Right lobe of liver (tissue), 6 donors: ENCODE measurements around the gene MRPL18. TPM values are rescaled to one million over a fixed set of nuclear protein-coding genes. Genes with fewer than 3 reads are reported as not detected.
"Not testable (repeated sequence)": the region's sequence is repeated elsewhere in the genome, so short reads cannot be mapped to it uniquely, and the experiment has no call there.

ENCODE experiments used
- ATAC-seq, 4 donors: fragments of 200-7000 bp; cut with Tn5 transposase; one replicate each; pipeline ENCODE4 v1.9.1; 2020; ENCODE audit warnings: mild to moderate bottlenecking in 4 of 4, moderate library complexity in 4 of 4
- DNase-seq, 3 donors: peaks; one replicate each; pipeline ENCODE4 v3.0.0-alpha.2; 2020
- H3K27ac ChIP-seq, 3 donors: fragments of 200-600 bp; one replicate each; pipeline ENCODE4 v1.8.0; 2022
- H3K27me3 ChIP-seq, 2 donors: fragments of 200-600 bp; one replicate each; pipeline ENCODE4 v1.8.0; 2022
- H3K36me3 ChIP-seq, 4 donors: fragments of 200-600 bp; sonication (generic) in 1 of 4; one replicate each; pipeline versions ENCODE4 v1.5.1 to v1.8.0; 2017 to 2022; ENCODE audit warnings: control low read depth in 1 of 4
- H3K4me1 ChIP-seq, 4 donors: fragments of 200-600 bp; sonication (generic) in 1 of 4; one replicate each; pipeline versions ENCODE4 v1.5.1 to v1.8.0; 2017 to 2022; ENCODE audit warnings: control low read depth in 1 of 4
- H3K4me3 ChIP-seq, 3 donors: fragments of 200-600 bp; one replicate each; pipeline ENCODE4 v1.8.0; 2022
- H3K9me3 ChIP-seq, 4 donors: fragments of 200-600 bp; sonication (generic) in 1 of 4; one replicate each; pipeline versions ENCODE4 v1.5.1 to v1.8.0; 2017 to 2022; ENCODE audit warnings: control low read depth in 1 of 4
- POLR2A ChIP-seq: fragments of 450-650 bp; IDR thresholded peaks from one replicate; pipeline ENCODE4 v1.6.1; 2017; ENCODE audit warnings: antibody characterized with exemption, mild to moderate bottlenecking
- WGBS: methylation state at CpG from one replicate; pipeline ENCODE4 v1.1.6; 2018; ENCODE audit warnings: low coverage, low lambda C conversion rate; ENCODE audit not compliant: insufficient coverage; ENCODE audit errors: missing lambda C conversion rate; 5-methylcytosine and 5-hydroxymethylcytosine counted together
- intact Hi-C, 2 donors: fragments of 100-400 bp; cut with DNase I; formaldehyde crosslinking; loops; one replicate each; pipeline versions ENCODE4 v1.11.2 to v1.14.1; 2022
- total RNA-seq, 6 experiments: library from RNA; depleted of rRNA in 2 of 6; stranded (reverse); fragments of >200 nt in 2 of 6; fragmentation: NEBNext Ultra II Directional in 3 of 6; extraction: Animal tissue kit (Norgen Biotek cat#: 25700) in 3 of 6; gene quantifications; one replicate each; pipeline versions ENCODE4 v1.1.0 to v1.2.4, GENCODE V29; 2016 to 2023
- TF ChIP-seq, protein P1 (sequence below), 4 donors: fragments of 200-600 bp in 3 of 4; fragments of 450-650 bp in 1 of 4; IDR thresholded peaks; one replicate each; pipeline versions ENCODE4 v1.5.1 to v1.8.0; 2016 to 2022; ENCODE audit warnings: antibody characterized with exemption in 4 of 4, mild to moderate bottlenecking in 2 of 4
- donor health status: DM: no; HTN: yes; CAD: no.
- donor health status: DM: no; HTN: no; CAD: no.
- donor health status: DM: no; HTN: no; CAD: no.
- donor health status: DM: no; HTN: yes; CAD: no.
- donor health status: DM: no; HTN: yes; CAD: no.

Gene MRPL18
- total RNA-seq, 6 experiments from 2014 or later: 26.6 to 78.5 (median 43.1) TPM

DNA sequence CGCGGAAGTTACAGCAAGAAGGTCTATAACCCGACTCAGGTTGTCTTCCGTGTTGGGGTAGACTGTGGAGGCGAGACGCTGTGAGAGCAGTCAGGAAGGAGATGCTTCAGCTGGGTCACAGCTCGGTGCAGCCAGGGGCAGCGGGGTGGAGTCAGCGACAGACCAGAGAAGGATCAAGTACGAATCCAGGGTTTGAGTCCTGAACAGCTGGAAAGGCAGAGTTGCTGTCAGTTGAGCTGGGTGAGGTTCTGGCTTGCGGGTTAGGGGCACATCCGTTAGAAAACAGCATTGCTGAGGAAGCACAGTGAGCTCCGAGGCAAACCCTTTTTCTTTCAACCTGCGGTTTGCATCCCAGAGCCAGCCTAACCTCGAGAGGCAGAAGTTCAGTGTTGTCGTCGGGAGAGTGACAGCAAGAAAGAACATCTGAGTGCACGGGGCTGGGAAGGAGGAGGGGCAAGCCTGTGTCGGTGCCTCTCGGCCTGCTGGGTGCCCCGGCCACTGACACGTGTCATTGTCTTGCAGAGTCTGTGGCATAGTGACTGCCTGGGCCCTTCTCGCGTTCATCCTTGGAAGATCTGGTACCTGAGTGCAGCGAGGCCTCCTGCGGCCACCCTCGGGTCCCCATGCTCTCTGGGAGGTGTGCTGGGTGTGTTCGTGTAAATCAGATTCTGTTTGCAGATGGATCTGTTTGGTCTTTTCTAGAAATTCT, 29.8 kb downstream of the MRPL18 start:
- Histone ChIP-seq H3K4me3 (no peak overlapping the region), H3K36me3 (no peaks in the 10 kb centered on the region), H3K9me3 (no peaks in the 10 kb centered on the region), H3K27ac (no peak overlapping the region), H3K4me1 (no peaks in the 10 kb centered on the region), H3K27me3 (no peaks in the 10 kb centered on the region)
- intact Hi-C loops: no loop called here
- TF ChIP-seq, protein P1, sequence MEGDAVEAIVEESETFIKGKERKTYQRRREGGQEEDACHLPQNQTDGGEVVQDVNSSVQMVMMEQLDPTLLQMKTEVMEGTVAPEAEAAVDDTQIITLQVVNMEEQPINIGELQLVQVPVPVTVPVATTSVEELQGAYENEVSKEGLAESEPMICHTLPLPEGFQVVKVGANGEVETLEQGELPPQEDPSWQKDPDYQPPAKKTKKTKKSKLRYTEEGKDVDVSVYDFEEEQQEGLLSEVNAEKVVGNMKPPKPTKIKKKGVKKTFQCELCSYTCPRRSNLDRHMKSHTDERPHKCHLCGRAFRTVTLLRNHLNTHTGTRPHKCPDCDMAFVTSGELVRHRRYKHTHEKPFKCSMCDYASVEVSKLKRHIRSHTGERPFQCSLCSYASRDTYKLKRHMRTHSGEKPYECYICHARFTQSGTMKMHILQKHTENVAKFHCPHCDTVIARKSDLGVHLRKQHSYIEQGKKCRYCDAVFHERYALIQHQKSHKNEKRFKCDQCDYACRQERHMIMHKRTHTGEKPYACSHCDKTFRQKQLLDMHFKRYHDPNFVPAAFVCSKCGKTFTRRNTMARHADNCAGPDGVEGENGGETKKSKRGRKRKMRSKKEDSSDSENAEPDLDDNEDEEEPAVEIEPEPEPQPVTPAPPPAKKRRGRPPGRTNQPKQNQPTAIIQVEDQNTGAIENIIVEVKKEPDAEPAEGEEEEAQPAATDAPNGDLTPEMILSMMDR (IDR thresholded peaks at IDR 0.05): no peak
- TF ChIP-seq POLR2A: no peak
- DNase-seq (no peak), ATAC-seq (peak in 2 of 4 donors; percentile 7 to 17)
- 67% methylated on average over 14 of the region's 28 CpGs for WGBS

DNA sequence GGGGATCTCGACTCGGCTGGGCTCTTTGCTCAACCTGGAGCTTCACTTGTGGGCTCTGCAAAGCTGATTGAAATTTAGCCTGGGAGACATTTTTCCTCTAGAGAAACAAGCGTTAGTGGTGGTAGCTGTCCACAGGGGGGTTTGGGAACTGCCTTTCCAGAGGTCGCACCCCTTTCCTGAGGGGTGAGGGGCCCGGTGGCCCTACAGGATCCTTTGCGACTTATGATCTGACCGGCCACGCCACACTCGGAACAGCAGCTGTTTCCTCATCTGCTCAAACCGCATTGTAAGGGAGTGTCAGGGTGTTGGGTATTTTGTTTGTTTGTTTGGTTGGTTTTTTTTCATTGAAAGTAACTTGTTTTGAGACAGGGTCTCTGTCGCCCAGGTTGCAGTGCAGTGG, 30.9 kb downstream of the MRPL18 start:
- no peaks in the 10 kb centered on the region for H3K9me3 ChIP-seq
- H3K36me3 ChIP-seq: no peaks in the 10 kb centered on the region
- H3K4me3 ChIP-seq: no peak overlapping the region
- H3K27me3 ChIP-seq: no peaks in the 10 kb centered on the region
- 57% methylated on average over 9 of the region's 11 CpGs for WGBS
- no peaks in the 10 kb centered on the region for H3K4me1 ChIP-seq
- ATAC-seq (no peak), DNase-seq (no peak)
- intact Hi-C loops: no loop called here
- TF ChIP-seq POLR2A: no peak
- TF ChIP-seq, protein P1 (IDR thresholded peaks at IDR 0.05): no peak
- no peak overlapping the region for H3K27ac ChIP-seq

DNA sequence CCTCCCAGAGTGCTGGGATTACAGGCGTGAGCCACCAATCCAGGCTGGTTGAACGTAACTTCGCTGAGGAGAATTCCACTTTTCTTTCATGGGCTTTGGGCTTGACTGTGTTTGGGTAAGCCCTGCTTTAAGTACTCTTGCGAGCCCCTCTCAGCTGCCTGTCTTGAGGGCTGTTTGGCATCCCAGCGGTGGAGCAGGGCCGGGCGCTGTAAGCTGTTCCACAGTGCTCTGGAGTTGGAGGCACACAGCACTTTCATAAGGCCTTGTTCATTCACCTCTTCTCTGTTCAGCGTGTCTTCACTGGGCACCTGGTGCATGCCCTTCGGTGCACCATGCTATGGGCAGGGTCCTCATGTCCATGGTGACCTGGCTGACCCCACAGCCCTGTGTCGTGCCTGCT, 31.5 kb downstream of the MRPL18 start:
- no peaks in the 10 kb centered on the region for H3K27me3 ChIP-seq
- intact Hi-C loops: no loop called here
- ATAC-seq: no peak
- TF ChIP-seq, protein P1 (IDR thresholded peaks at IDR 0.05): no peak
- TF ChIP-seq POLR2A: no peak
- no peak overlapping the region for H3K27ac ChIP-seq
- DNase-seq: no peak
- WGBS: 90% methylated on average over 4 of the region's 10 CpGs
- H3K4me1 ChIP-seq: no peaks in the 10 kb centered on the region
- H3K36me3 ChIP-seq: no peaks in the 10 kb centered on the region
- H3K9me3 ChIP-seq: no peaks in the 10 kb centered on the region
- H3K4me3 ChIP-seq: no peak overlapping the region

DNA sequence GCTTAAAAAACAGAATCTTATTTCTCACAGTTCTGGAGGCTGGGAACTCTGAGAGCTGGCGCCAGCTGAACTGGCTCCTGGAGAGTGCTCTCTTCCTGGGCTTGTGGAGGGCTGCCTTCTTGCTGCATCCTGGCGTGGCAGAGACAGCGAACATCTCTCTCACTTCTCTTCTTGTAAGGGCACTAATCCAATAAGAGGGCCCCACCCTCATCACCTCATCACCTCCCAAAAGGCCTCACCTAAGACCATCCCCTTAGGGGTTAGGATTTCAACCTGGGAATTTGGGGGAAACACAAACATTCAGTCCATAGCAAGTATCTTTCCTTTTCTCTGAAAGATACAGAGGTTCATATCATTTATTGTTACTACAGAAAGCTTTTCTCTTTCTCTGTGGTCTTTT, 33.7 kb downstream of the MRPL18 start:
- Histone ChIP-seq H3K4me1 (no peaks in the 10 kb centered on the region), H3K27ac (no peak overlapping the region), H3K27me3 (no peaks in the 10 kb centered on the region), H3K9me3 (no peaks in the 10 kb centered on the region), H3K36me3 (no peaks in the 10 kb centered on the region), H3K4me3 (no peak overlapping the region)
- no peak for DNase-seq
- ATAC-seq: no peak
- TF ChIP-seq, protein P1 (IDR thresholded peaks at IDR 0.05): no peak
- TF ChIP-seq POLR2A: no peak
- WGBS: 89% methylated on average over 3 of the region's 3 CpGs
- intact Hi-C loops: no loop called here

DNA sequence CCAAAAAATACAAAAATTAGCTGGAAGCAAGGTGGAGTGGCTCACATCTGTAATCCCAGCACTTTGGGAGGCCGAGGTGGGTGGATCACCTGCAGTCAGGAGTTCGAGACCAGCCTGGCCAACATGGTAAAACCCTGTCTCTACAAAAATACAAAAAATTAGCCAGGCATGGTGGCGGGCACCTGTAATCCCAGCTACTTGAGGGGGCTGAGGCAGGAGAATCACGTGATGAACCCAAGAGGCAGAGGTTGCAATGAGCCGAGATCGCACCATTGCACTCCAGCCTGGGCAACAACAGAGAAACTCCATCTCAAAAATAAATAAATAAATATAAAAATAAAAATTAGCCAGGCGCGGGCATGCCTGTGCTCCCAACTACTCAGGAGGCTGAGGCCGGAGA, 34.4 kb downstream of the MRPL18 start:
- intact Hi-C loops, H3K9me3 ChIP-seq, H3K36me3 ChIP-seq, H3K27ac ChIP-seq, H3K4me3 ChIP-seq, H3K4me1 ChIP-seq, H3K27me3 ChIP-seq, ATAC-seq, DNase-seq: not testable (repeated sequence)
- WGBS: 92% methylated on average over 8 of the region's 9 CpGs
